K562 (cell line): ENCODE data around the gene PLP2.

Experiments used
- CTCF ChIP-seq, 3 experiments: IDR thresholded peaks in 2 of 3; conservative IDR thresholded peaks in 1 of 3; 2 replicates each; pipeline ENCODE4 v1.5.1; 2011 to 2012; ENCODE audit warnings: low read length in 3 of 3, mild to moderate bottlenecking in 3 of 3, control low read depth in 2 of 3, improper control_type of control experiment in 1 of 3, inconsistent platforms in 1 of 3, low read depth in 1 of 3, mixed read lengths in 1 of 3, moderate library complexity in 1 of 3; ENCODE audit not compliant: insufficient read depth in 2 of 3
- FOXA1 ChIP-seq: fragments of 450-650 bp; IDR thresholded peaks from 2 replicates; pipeline ENCODE4 v1.6.1; 2016; ENCODE audit warnings: mild to moderate bottlenecking, borderline replicate concordance
- HNRNPL ChIP-seq: fragments of 200-400 bp; formaldehyde crosslinking; IDR thresholded peaks from 2 replicates; pipeline ENCODE4 v1.6.1; 2017; ENCODE audit warnings: low read depth, mild to moderate bottlenecking, low read length
- PRPF4 ChIP-seq: fragments of 200-400 bp; formaldehyde crosslinking; IDR thresholded peaks from one replicate; pipeline ENCODE4 v1.6.1; 2017; ENCODE audit warnings: low read length, low read depth, mild to moderate bottlenecking; ENCODE audit not compliant: insufficient read depth, poor library complexity, severe bottlenecking
- RCOR1 ChIP-seq, 2 experiments: IDR thresholded peaks; 2 replicates each; pipeline ENCODE4 v1.6.1; 2012; ENCODE audit warnings: low read depth in 2 of 2, low read length in 2 of 2, borderline replicate concordance in 1 of 2, improper control_type of control experiment in 1 of 2
- VEZF1 ChIP-seq: fragments of 200-800 bp; sonication (Bioruptor generic); IDR thresholded peaks from 2 replicates; pipeline ENCODE4 v1.6.1; 2017; ENCODE audit warnings: missing genetic modification characterization, missing compliant biosample characterization

- TF ChIP-seq CTCF (IDR thresholded peaks at IDR 0.05 in 2 of 3, conservative IDR thresholded peaks at IDR 0.05 in 1 of 3; ENCODE audit: insufficient read depth in 2 of 3, low read depth in 1 of 3, low read length in 3 of 3) (peak; percentile 75 to 95 (median 89)), FOXA1 (no peak), PRPF4 (no peak), VEZF1 (CRISPR knock-in tag) (peak; percentile 90), HNRNPL (peak; percentile 72; the same call in 1 of the 2 replicates), RCOR1 (IDR thresholded peaks at IDR 0.05; ENCODE audit: borderline replicate concordance in 1 of 2, low read depth in 2 of 2, low read length in 2 of 2) (no peak)
These were observed 15.5 kb upstream of the PLP2 start for GRCh38 chrX:49155900-49156837.
